NCI-H146 (cell line): ENCODE measurements around the gene NLN.
"Not testable (repeated sequence)": the region's sequence is repeated elsewhere in the genome, so short reads cannot be mapped to it uniquely, and the experiment has no call there.

Experiments
- DNase-seq: peaks from one replicate; lab custom pipeline; 2025; lab: John Stamatoyannopoulos, UW

The NLN gene

DNA sequence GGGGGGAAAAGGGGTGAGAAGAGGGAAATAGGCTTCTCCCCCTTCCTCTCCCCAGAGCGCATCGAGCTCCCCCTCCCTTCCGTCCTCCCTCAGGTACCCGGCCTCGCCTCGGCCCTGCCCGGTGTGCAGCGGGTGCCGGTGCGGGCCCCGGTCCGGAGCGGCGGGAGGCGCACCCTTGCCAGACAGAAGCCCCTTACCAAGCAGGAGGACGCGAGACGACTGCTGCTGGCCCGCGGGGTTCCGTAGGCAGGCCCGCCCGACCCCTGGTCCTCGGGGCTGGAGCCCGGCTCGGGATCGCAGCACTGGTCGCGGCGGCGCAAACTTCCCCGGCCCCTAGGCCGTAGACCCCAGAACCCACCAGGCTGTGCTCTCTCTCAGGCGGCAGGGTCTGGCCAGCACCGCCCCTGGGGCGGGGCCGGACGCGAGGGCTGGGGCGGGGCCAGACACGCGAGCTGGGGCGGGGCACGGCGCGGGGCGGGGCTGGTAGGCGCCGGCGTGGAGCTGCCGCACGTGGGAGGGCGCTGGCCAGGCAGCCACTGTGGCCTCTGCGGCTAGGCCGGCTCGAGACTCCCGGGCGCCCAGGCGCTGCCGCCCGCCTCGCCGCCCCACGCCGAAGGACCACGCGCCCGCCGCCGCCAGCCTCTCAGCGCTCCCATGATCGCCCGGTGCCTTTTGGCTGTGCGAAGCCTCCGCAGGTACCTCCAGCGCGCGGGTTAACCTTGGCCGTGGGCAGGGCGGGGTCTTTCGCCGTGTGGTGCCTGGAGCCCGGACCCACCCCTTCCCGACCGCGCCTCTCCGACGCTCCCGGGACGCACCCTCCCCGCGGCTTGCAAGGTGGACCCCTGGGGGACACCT, at the start of gene NLN, which contains the start of gene SGTB:
NLN (plus strand) TSS at position 486 of the 855 bp plus-strand sequence; CDS start at position 655, 169 bp downstream.
SGTB (minus strand) TSS at position 390 of the 855 bp plus-strand sequence. CDS start 1,302 bp downstream, outside the sequence.
- DNase-seq: peak; percentile 92

DNA sequence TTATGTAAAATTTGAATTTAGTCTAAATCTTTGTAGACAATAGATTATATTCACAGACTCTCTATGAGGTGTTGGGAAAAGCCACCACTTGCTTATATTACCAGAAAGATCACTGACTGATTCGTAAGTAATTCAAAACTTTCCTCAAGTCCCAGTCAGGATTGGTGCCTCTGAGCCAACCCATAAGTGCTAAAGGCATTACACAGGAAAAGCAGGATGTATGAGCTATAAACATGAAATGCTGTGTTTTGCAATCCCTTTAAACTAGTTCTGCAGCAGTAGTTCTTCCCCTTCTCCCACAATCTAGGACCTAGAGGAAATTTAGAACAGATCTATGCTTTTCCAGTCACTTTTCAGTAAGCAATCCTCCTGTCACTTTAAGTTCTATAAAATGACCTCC, 49.2 kb upstream of the NLN start:
- no peak for DNase-seq

DNA sequence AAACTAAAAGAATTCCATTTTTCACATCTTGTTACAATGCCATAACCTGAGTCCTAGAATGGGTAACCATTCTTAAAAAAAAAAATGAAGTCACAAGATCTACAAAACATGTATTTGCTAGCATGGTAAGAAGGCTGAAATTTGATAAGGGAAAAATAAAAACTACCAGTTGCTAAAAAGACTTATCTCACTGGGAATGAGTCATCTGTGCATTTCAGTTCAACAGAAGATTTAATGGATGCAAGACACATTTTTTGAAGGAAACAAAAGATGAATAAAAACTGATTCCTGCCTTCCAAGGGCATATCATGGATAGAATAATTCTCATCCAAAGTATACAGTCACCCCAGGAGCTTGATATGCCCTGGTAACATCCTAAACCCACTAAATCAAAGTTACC, 47.3 kb upstream of the NLN start:
- DNase-seq: no peak

DNA sequence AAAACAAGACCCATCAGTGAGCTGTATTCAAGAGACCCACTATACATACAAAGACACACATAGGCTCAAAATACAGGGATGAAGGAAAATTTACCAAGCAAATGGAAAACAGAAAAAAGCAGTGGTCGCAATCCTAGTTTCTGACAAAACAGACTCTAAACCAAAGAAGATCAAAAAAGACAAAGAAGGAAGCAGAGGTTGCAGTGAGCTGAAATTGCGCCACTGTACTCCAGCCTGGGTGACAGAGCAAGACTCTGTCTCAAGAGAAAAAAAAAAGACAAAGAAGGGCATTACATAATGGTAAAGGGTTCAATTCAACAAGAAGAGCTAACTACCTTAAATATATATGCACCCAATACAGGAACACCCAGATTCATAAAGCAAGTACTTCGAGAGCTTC, 45.9 kb upstream of the NLN start:
- DNase-seq: not testable (repeated sequence)

DNA sequence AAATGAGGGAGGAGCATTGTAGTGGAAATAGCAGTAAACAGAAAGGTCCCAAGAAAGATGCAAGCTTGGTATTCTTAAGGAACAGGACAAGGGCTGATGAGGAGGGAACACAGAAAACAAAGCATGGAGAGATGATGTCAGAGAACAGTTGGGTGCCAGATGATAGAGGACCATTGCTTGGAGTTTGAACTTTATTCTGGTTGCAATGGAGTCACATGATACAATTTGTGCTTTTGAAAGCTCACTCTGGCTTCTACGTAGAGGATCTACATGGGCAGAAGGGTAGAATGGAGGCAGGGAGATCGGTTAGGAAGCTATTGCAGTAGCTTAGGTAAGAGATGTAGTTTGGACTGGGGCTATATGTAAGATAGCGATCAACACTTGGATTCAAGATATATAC, 39.9 kb upstream of the NLN start:
- no peak for DNase-seq

DNA sequence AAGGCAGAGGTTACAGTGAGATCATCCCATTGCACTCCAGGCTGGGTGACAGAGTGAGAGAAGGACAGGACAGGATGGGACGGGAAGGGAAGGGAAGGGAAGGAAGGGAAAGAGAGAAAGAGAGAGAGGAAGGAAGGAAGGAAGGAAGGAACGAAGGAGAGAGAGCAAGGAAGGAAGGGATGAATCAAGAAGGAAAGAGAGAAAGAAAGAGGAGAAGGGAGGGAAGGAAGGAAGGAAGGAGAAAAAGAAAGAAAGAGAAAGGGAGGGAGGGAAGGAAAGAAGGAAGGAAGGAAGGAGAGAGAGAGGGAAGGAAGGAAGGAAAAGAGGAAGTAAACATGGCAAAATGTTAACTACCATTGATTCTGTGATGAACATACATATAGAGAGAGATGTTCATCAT, 28.9 kb upstream of the NLN start:
- DNase-seq: no peak

DNA sequence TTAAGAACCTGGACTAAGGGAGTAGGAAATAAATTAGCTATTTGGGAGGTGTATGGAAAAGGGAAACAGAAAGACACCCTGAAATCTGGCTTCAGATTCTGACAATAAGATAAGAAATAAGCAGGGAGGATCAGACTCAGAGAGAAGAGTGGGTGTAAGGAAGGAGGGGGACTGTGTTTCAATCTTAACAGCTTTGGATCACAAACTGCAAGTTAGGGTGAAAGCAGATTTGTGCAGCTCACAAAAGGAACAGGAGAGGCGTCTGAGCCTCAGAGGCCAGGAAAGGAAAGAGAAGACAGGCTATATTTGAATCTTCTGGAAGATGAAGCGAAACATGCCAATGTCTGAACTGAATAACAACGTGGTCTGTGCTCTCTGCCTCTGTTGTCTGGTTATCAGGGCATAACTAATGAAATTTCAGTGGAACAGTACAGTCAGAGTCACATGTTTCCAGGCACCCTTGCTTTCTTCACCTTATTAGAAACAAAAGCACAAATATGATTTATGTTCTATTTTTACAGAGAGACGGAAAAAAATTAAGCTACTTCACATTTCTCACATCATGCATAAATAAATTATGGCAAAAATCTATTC, 26.7 kb upstream of the NLN start:
- DNase-seq: no peak

DNA sequence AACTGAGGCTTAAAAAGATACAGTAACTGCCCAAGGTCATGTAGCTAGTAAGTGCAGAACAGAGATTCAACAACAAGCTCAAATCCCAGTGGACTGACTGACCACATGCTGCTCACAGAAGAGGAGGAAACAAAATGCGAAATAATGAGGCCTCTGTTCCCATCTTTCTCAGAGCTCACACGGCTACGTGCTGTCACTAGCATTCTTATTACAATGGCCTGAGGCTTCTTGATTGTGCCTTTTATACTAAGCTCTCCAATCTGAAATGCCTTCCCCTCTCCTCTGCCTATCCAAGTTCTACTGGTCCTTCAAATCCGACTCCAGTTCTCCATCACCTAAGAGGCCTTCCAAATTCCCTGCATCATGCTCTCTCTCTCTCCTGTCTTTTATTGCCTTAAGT, 26.1 kb upstream of the NLN start:
- DNase-seq: no peak

DNA sequence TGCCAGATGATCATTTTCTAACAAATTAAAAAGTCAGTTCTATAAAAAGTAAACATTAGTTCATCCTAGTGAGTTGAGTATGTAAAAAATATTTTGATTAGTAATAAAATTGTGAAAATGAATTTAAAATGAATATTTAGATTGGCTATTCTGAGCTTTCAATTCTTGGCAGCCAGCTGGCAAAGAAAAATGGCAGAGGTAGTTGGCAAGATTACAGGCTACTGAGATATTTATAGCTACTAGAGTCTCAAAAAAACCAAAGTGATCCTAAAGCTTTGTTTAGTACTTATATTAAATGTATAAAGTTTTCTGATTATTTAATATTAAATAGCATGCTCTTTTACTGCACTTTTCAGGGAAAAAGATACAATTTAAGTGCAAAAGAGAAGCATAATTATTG, 25.1 kb upstream of the NLN start:
- no peak for DNase-seq

DNA sequence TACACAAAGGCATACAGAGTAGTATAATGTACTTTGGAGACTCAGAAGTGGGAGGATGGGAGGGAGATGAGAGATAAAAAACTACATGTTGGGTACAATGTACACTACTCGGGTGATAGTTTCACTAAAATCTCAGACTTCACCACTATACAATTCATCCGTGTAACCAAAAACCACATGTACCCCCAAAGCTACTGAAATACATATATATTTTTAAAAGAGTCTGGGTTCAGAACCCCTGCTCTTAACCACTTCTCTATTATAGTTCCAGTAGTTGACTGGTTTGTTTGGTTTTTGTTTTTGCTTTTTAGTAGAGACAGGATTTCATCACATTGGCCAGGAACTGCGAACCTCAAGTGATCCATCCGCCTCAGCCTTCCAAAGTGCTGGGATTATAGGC, 22.7 kb upstream of the NLN start:
- DNase-seq: no peak

DNA sequence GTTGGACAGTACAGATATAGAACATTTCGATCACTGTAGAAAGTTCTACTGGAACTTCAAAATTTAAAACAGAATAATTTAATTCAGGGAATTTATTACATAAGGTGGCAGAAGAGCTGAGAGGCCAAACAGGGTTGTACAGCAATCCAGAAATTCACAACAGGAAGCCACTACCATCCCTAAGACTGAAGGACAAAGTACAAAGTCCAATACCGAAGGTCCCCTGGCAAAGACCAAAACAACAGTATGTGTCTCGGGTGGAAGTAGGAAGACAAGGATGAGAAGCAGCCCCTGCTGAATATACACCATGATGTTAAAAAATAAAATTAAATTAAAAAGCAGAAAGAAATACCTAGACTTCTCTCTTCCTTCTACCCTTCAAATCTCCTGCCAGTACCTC, 20.0 kb upstream of the NLN start:
- no peak for DNase-seq

DNA sequence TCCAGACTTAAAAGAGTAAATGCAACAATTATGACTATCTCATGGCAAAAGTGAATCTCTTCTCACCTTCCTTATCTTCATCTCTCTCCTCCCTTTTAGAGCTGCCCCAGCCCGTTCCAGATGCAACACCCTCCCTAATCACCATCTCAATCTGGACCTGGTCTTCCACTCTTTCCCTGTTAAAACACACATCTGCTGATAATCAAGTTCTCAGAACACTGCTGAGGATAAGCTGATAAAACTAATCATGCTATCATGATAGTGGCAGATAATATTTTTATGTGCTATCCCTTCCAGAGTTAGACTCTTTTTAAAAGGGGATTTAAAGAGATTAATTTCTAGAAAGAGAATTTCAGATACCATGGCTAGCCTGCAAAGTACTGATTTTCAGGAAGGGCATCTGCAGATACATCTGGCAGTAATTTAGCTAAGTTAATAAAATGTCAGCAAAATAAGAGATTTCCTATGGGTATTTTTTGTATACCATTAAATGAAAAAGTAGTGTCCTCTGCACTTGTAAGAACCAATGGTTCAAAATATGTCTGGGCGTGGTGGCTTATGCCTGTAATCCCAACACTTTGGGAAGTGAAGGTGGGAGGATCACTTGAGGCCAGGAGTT, 17.3 kb upstream of the NLN start:
- no peak for DNase-seq

DNA sequence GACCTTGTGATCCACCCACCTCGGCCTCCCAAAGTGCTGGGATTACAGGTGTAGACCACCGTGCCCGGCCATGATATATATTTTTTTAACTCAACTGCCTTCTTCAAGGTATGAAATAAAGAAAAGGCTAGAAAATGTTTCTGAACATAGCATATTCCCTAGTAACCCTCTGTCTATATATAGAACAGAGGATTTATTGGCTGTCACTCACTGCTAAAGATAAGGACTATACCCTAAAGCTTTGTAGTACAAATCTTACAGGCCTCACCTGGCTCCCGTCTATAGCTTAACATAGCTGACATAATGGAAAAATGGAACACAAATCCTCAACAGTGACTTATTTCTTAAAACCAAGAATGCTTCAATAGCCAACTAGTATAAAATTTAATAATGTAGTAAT, 14.3 kb upstream of the NLN start:
- no peak for DNase-seq

DNA sequence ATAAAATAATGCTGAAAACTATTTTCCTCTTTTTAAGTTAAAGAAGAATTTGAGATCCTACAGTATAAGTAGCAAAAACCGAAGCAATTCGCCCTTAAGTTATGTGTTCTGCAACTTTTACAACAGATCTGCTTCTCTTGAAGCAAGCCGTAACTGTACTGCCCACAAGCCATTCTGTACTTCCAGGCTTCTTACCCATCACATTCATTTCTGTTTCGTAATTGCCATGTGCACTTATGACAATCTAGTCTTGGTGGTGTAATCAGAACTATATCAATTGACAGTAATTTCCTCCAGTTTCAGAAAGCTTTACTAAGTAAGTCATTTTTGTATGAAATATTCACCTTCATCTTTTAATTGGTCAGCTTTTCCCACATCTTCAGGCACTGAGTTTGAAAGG, 13.9 kb upstream of the NLN start:
- DNase-seq: no peak

DNA sequence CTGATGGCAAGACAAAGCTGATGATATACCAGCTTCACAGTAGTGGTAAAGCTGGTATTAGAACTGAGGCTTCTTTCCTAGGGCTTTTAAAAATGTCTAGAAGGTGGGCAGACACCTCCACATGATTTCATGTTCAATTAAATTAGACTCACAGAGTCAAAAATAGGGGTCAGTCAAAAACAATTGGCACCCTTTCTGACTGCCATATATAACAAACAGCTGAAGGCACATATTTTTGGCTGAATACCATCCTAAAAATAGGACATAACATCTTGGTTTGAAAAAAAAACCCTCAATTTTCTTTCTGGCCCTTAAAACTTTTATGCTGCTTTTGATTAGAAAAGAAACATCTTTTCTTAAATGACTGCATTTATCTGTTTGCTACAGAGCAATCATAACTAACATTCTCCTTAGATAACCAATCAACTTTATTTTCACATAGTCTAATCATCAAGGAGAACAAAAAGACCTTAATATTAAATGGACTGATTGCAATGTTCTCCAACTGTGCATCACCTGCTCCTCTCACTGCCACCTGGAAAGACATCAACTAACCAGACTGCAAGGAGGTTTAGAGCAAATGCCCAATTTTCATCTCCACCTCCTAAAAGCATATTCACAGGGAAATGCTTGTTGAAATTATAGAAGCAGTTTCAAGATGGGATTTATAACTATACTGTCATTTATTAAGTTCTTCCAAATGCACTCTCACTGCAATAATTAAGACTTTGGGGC, 3.3 kb upstream of the NLN start:
- DNase-seq: peak; percentile 30

DNA sequence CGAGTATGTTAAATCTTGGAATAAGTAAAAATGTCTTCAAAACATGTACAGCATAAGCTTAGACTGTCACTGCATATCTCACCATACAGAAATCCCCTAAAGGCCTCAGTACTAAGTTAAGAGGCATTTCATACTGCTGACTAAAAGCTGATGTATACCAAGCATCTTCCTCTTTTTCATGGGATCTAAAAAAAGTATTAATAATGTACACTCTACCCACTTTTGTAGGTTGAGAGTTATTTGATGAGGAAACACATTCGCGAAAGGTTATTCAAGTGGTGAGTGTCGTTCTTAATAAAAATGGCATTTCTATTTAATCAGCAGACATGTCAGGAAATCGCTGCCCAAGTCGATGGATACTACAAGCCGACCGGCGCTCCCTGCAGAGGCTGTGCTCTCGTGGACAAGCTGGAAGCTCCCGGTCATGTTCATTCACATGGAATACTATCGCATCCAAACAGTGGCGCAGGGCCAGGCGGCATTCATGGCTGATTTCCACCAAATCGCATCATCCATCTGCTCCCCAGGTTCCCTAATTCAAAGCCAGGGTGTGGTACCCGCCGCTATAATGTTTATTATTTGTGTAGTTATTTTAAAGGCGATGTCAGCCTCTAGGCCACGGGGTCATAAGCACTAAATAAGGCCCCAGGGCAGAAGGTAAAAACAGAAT, 820 bp upstream of the NLN start:
- peak; percentile 67 for DNase-seq

DNA sequence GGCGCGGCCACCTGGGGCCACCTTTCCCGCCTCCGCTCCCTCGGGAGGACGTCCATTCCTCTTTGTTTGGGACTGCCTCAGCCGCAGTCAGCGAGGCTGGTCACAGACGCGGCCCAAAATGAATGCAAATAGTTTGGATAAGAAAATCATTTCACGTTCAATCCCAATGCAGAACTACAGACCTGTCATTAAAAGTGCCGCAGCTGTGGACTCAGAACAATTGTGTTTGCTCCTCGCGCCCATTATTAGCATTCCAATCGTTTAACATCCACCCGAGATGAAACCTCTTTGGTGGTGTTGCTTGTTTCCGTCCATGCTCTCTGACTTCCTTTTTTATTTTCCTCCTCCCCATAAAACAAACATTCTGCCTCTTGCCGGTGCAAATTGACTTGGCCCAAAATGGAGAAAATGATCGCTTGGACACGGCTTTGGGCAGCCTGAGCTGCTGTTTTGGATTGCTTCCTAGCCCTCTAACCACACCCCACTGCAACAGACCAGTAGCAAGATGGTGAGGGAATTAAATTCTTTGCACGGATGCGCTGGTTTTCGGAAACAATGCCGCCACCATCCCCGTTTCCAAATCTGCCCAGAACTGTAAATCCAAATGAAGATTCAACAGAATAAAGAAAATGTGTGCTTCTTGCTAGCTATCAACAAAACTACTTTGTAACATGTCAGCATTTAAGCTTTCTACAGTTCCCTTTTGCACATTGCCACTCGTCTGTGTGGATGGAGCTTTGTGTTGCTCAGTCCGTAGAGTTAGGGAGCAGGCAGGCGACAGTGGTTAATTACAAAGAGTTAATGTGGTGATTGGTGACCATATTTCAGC, 784 bp downstream of the NLN start:
- DNase-seq: peak; percentile 74

DNA sequence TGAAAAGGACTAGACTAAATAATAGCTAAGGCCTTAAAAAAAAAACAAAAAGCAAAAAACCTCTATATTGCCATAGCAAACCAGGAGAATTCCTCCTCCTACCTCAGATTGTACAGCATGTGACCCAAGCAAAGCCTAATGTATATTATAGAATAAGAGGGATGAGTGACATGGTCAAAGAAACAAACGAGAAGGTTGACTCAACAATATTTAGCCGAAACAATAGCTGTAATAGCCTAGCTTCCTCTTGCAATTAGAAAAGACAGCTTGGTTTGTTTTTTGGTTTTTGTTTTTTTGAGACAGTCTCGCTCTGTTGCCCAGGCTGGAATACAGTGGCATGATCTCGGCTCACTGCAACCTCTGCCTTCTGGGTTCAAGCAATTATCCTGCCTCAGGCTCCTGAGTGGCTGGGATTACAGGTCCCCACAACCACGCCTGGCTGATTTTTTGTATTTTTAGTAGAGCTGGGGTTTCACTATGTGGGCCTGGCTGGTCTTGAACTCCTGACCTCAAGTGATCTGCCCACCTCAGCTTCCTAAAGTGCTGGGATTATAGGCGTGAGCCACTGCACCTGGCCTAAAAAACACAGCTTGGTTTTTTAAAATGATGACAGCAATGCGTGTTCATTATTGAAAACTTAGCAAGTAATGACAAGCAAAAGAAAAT, 5.6 kb downstream of the NLN start:
- no peak for DNase-seq

DNA sequence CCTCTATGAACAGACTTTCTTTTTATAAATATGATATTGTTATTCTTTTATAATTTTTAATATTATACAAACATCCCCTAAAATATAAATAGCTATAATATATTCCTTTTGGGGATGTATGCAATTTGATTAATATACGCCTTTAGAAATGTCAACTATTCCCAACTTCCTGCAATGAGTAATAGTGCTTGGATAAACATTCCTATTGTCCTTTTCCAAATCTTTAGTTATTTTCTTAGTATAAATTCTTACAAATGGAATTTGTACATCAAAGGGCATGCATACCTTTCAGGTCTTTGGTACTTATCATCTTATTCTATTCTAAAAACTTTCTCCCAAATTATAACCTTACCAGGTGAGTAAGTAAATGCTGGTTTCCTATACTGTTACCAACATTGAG, 6.2 kb downstream of the NLN start:
- no peak for DNase-seq

DNA sequence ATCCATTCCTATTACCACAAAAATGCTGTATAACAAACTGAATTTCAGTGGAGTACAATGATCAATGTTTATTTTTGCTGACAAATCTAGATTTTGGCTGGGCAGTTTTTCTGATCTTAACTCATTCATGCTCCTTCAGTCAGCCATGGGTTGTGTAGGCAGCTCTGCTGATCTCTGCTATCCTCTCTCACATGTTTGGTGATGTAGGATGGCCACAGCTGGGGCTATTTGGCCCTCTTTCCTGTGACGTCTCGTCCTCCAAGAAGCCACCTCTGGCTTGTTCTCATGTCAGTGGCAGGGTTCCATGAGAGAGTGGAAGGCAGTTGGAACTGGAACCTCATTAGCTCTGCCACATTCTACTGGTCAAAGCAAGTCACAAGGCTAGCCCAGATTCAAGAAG, 8.9 kb downstream of the NLN start:
- DNase-seq: no peak
